Measurements from ENCODE around the gene DGKD. TPM values are rescaled to one million over a fixed set of nuclear protein-coding genes. Genes with fewer than 3 reads are reported as not detected.

The DGKD gene
- total and polyA plus RNA-seq, 7 donors: 59.4 to 365 (median 173) TPM

DNA sequence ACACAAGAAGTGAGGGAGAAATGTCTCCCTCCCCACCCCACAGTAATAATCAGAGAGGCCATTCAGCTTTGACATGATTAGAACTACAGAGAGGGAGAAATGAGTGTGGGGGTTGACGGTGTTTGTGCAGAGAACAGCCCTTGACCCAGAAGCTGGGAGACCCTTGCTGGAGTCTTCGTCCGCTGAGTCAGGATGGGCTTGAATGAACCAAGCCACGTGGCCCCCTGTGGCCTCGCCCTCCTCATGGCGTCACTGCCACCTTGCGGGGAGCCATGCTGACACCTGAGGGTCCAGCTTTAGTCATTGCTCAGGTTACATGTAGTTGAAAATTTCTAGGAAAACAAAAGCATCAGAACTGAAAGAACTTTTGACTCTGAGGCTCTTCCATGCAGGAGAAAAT lies 101.2 kb downstream of the DGKD start:
- H3K4me1 ChIP-seq: peaks cover 4% of the 10 kb centered on the region
- no peaks in the 10 kb centered on the region for H3K27me3 ChIP-seq (ENCODE audit: insufficient read depth in 3 of 3, low read length in 2 of 3)
- H3K9me3 ChIP-seq: no peaks in the 10 kb centered on the region
- peaks cover 13 to 100% of the 10 kb centered on the region in 2 donors for H3K36me3 ChIP-seq (ENCODE audit: insufficient read depth in 1 of 2, low read depth in 1 of 2)
- no peak overlapping the region for H3K27ac ChIP-seq
- intact Hi-C loops (cut with DNase I): no loop called here
- ATAC-seq (no peak), DNase-seq (peak; percentile 7 to 31)
- no peak overlapping the region for H3K4me3 ChIP-seq
- TF ChIP-seq CTCF (IDR thresholded peaks at IDR 0.05): no peak
- 92 to 96% (median 96%) methylated on average over 7 of the region's 7 CpGs for WGBS, 3 donors

DNA sequence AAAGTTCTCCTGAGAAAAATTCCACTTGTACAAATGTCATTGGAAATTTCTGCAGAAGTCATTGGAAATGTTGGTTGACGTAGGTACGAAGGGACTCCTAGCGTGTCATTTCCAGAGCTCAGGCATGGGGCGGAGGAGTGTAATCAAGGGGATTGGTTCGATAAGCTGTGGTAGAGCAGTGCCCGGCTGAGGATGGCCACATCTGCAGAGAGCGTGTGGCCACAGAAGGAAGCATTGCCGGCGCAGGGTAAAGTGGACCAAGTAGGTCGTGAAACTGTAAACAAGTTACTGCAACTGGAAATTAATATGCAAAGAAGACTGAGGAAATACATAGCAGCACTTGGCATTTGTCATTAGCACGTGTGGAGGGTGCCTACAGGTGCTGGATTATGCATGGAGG lies 101.8 kb downstream of the DGKD start:
- Histone ChIP-seq H3K9me3 (no peaks in the 10 kb centered on the region), H3K27me3 (ENCODE audit: insufficient read depth in 3 of 3, low read length in 2 of 3) (no peaks in the 10 kb centered on the region), H3K4me1 (peaks cover 7% of the 10 kb centered on the region), H3K4me3 (no peak overlapping the region), H3K27ac (no peak overlapping the region), H3K36me3 (ENCODE audit: insufficient read depth in 1 of 2, low read depth in 1 of 2) (peaks cover 10 to 100% of the 10 kb centered on the region in 2 donors)
- TF ChIP-seq CTCF (IDR thresholded peaks at IDR 0.05): no peak
- WGBS, 3 donors: 93 to 95% (median 93%) methylated on average over 11 of the region's 11 CpGs
- intact Hi-C loops (cut with DNase I): no loop called here
- ATAC-seq (no peak), DNase-seq (peak; percentile 9 to 42)

DNA sequence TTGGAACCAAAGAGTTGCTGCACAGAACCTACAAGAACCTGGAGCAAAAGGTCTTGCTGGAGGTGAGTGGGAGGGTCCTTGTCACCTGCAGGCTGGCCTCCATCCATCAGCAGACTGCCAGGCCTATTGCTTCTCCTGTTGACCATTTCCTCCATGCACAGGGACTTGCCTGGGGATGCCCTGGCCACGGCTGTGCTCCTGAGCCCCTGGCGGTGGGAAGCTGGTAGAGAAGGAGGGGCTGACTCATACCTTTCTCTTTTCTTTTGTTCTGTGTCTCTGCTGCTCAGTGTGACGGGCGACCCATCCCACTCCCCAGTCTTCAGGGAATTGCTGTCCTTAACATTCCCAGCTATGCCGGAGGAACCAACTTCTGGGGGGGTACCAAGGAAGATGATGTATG lies 102.6 kb downstream of the DGKD start:
- WGBS, 3 donors: 85 to 94% (median 93%) methylated on average over 5 of the region's 5 CpGs
- Histone ChIP-seq H3K36me3 (ENCODE audit: insufficient read depth in 1 of 2, low read depth in 1 of 2) (peaks cover 10 to 100% of the 10 kb centered on the region in 2 donors), H3K27ac (no peak overlapping the region), H3K9me3 (no peaks in the 10 kb centered on the region), H3K27me3 (ENCODE audit: insufficient read depth in 3 of 3, low read length in 2 of 3) (no peaks in the 10 kb centered on the region), H3K4me3 (no peak overlapping the region), H3K4me1 (peaks cover 14% of the 10 kb centered on the region)
- DNase-seq (peak in 1 of 2 donors; percentile 23), ATAC-seq (no peak)
- TF ChIP-seq CTCF (IDR thresholded peaks at IDR 0.05): no peak
- intact Hi-C loops (cut with DNase I): no loop called here

DNA sequence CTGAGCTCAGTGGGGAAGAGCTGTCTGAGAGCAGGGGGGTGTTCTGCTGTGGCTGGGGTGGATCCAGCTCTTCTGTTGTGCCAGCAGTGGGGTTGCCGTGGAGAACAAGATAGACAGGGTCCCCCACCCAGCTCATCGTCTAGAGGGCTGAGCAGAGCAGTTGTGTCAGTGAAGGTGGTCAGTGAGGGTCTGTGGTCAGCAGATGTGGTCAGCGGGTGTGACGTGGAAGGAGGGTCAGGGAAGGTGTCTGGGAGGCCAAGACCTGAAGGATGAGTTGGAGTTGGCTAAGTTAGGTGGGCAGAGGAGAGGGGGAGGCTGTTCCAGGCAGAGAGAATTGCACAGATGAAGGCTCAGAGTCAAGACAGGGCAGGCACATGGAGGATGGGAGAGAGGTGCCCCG lies 103.1 kb downstream of the DGKD start:
- WGBS, 3 donors: 93 to 97% (median 95%) methylated on average over 5 of the region's 5 CpGs
- Histone ChIP-seq H3K36me3 (ENCODE audit: insufficient read depth in 1 of 2, low read depth in 1 of 2) (peaks cover 10 to 100% of the 10 kb centered on the region in 2 donors), H3K27ac (no peak overlapping the region), H3K4me1 (peaks cover 14% of the 10 kb centered on the region), H3K27me3 (ENCODE audit: insufficient read depth in 3 of 3, low read length in 2 of 3) (no peaks in the 10 kb centered on the region), H3K9me3 (no peaks in the 10 kb centered on the region), H3K4me3 (no peak overlapping the region)
- TF ChIP-seq CTCF (IDR thresholded peaks at IDR 0.05): no peak
- intact Hi-C loops (cut with DNase I): no loop called here
- no peak for ATAC-seq
- DNase-seq: peak in 1 of 2 donors; percentile 30

DNA sequence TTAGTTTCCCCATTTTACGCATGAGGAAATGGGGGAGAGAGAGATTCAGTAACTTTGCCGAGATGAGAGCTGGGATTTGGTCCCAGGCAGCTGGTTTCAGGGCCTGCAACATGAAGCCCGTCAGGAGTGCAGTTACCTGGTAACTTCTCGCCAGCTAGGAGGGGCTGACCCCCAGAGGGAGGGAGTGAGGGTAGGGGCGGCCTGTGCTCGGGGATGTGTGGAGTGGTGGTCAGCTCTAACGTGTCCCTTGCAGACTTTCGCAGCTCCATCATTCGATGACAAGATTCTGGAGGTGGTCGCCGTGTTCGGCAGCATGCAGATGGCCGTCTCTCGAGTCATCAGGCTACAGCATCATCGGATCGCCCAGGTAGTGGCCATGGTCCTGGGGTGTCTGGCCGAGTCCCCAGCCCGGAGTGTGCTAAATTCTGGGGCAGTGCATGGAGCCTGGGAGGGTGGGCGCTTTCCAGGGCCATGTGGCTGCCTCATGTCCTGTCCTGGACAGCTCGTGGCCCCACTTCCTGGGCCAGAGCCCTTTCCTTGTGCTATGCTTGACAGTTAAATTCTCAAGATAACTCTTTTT lies 103.8 kb downstream of the DGKD start:
- intact Hi-C loops (cut with DNase I): no loop called here
- H3K9me3 ChIP-seq: no peaks in the 10 kb centered on the region
- no peak overlapping the region for H3K4me3 ChIP-seq
- peaks cover 10 to 100% of the 10 kb centered on the region in 2 donors for H3K36me3 ChIP-seq (ENCODE audit: insufficient read depth in 1 of 2, low read depth in 1 of 2)
- WGBS, 3 donors: 89 to 96% (median 94%) methylated on average over 20 of the region's 20 CpGs
- TF ChIP-seq CTCF (IDR thresholded peaks at IDR 0.05): no peak
- no peak overlapping the region for H3K27ac ChIP-seq
- peaks cover 14% of the 10 kb centered on the region for H3K4me1 ChIP-seq
- H3K27me3 ChIP-seq (ENCODE audit: insufficient read depth in 3 of 3, low read length in 2 of 3): no peaks in the 10 kb centered on the region
- no peak for ATAC-seq
- DNase-seq: peak; percentile 12 to 21
